Measurements from ENCODE around the gene NOS1AP.
A peak's percentile ranks its signal among the peaks of the same experiment; 100 is the strongest.

The NOS1AP gene

GRCh38 chr1:162023547-162024501, 45.7 kb upstream of the NOS1AP start, which contains the start of gene OLFML2B:
OLFML2B (minus strand) TSS chr1:162023869; CDS start chr1:162023430, 439 bp downstream.
- TF ChIP-seq REST (IDR thresholded peaks at IDR 0.05; ENCODE audit: insufficient read depth in 1 of 2, low read depth in 2 of 2, low read length in 2 of 2) (no peak), POLR2AphosphoS5 (IDR thresholded peaks at IDR 0.05; ENCODE audit: low read depth, low read length) (peak; percentile 71), SIN3A (IDR thresholded peaks at IDR 0.05; ENCODE audit: borderline replicate concordance, insufficient read depth, low read length) (peak; percentile 36; the same call in 1 of the 2 replicates), FOXP2 (optimal IDR thresholded peaks at IDR 0.05; ENCODE audit: borderline replicate concordance, extremely low read depth, extremely low read length, insufficient read depth) (no peak), TAF1 (IDR thresholded peaks at IDR 0.05; ENCODE audit: borderline replicate concordance, insufficient read depth, low read length) (no peak)

- TF ChIP-seq SIN3A (IDR thresholded peaks at IDR 0.05; ENCODE audit: borderline replicate concordance, insufficient read depth, low read length) (no peak), FOXP2 (optimal IDR thresholded peaks at IDR 0.05; ENCODE audit: borderline replicate concordance, extremely low read depth, extremely low read length, insufficient read depth) (no peak), POLR2AphosphoS5 (IDR thresholded peaks at IDR 0.05; ENCODE audit: low read depth, low read length) (no peak), REST (IDR thresholded peaks at IDR 0.05; ENCODE audit: insufficient read depth in 1 of 2, low read depth in 2 of 2, low read length in 2 of 2) (no peak), TAF1 (IDR thresholded peaks at IDR 0.05; ENCODE audit: borderline replicate concordance, insufficient read depth, low read length) (no peak)
These were observed 44.0 kb upstream of the NOS1AP start for GRCh38 chr1:162025541-162025940.

GRCh38 chr1:162026881-162027280, 42.6 kb upstream of the NOS1AP start:
- TF ChIP-seq REST (IDR thresholded peaks at IDR 0.05; ENCODE audit: insufficient read depth in 1 of 2, low read depth in 2 of 2, low read length in 2 of 2) (no peak), TAF1 (IDR thresholded peaks at IDR 0.05; ENCODE audit: borderline replicate concordance, insufficient read depth, low read length) (no peak), SIN3A (IDR thresholded peaks at IDR 0.05; ENCODE audit: borderline replicate concordance, insufficient read depth, low read length) (no peak), FOXP2 (optimal IDR thresholded peaks at IDR 0.05; ENCODE audit: borderline replicate concordance, extremely low read depth, extremely low read length, insufficient read depth) (no peak), POLR2AphosphoS5 (IDR thresholded peaks at IDR 0.05; ENCODE audit: low read depth, low read length) (no peak)

- TF ChIP-seq SIN3A (IDR thresholded peaks at IDR 0.05; ENCODE audit: borderline replicate concordance, insufficient read depth, low read length) (no peak), REST (IDR thresholded peaks at IDR 0.05; ENCODE audit: insufficient read depth in 1 of 2, low read depth in 2 of 2, low read length in 2 of 2) (no peak), FOXP2 (optimal IDR thresholded peaks at IDR 0.05; ENCODE audit: borderline replicate concordance, extremely low read depth, extremely low read length, insufficient read depth) (no peak), POLR2AphosphoS5 (IDR thresholded peaks at IDR 0.05; ENCODE audit: low read depth, low read length) (no peak), TAF1 (IDR thresholded peaks at IDR 0.05; ENCODE audit: borderline replicate concordance, insufficient read depth, low read length) (no peak)
These were observed 40.8 kb upstream of the NOS1AP start for GRCh38 chr1:162028726-162029125.

Data from PFSK-1 (cell line).